CD4-positive, alpha-beta T cell treated with Interleukin-17A for 4 hours (primary cell): Measurements from ENCODE around the gene OSBPL9.

Experiments
- DNase-seq: peaks from one replicate; pipeline ENCODE4 v3.0.0-alpha.2; 2020; ENCODE audit warnings: mixed read lengths

OSBPL9 gene, protein sequence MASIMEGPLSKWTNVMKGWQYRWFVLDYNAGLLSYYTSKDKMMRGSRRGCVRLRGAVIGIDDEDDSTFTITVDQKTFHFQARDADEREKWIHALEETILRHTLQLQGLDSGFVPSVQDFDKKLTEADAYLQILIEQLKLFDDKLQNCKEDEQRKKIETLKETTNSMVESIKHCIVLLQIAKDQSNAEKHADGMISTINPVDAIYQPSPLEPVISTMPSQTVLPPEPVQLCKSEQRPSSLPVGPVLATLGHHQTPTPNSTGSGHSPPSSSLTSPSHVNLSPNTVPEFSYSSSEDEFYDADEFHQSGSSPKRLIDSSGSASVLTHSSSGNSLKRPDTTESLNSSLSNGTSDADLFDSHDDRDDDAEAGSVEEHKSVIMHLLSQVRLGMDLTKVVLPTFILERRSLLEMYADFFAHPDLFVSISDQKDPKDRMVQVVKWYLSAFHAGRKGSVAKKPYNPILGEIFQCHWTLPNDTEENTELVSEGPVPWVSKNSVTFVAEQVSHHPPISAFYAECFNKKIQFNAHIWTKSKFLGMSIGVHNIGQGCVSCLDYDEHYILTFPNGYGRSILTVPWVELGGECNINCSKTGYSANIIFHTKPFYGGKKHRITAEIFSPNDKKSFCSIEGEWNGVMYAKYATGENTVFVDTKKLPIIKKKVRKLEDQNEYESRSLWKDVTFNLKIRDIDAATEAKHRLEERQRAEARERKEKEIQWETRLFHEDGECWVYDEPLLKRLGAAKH

DNA sequence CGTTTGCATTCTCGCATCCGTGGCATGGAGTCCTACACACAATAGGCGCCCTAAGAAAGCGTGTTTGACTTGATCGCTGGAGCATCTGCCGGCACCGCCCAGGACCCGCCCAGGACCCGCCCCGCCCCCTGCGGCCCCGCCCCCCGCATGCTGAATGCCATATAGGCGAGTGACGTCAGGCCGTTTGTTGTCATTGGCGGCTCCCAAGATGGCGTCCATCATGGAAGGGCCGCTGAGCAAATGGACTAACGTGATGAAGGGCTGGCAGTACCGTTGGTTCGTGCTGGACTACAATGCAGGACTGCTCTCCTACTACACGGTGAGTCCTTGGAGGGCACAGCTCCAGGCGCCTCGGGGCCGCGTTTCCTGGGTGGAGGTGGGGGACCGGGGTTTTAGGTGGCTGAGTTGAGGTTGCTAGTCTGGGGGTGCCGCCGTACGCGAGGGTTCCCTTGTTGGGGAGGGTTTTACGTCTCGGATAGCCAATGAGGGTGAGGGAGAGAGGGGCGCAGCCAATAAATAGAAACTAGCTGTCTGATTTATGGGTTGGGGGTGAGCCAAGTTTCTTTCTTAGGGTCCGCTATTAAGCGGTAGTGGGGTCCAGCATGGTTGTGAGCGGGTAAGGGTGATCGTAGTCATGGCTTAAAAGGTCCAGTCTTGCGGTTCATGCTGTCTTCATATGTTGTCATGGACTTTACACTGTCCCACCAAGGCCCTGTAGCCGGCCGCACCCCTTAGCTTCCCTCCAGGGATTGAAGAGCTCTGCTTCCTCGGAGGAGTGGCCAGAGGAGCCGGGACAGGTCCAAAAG lies at the start of gene OSBPL9:
Gene OSBPL9, plus strand, starts transcription at position 190 of the 806 bp plus-strand sequence. Its CDS starts 19 bp downstream, at position 209.
- peak; percentile 97 for DNase-seq

DNA sequence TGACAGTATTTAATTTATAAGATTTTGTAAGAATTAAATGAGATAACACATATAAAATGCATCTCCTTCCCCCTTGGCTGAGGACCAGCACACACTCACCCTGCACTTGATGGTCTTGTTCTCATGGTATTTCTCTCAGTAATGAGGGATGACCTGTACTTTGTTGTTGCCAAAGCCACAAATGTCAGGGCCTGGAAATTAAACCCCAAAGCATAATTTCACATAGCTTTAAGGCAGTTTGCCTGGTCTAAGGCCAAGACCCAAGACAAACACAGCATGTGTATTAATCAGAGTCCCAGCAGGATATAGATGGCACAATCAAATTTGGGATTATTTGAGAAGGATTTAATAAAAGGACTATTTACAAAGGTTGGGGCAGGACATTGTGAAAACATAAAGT lies 49.2 kb upstream of the OSBPL9 start:
- DNase-seq = no peak

DNA sequence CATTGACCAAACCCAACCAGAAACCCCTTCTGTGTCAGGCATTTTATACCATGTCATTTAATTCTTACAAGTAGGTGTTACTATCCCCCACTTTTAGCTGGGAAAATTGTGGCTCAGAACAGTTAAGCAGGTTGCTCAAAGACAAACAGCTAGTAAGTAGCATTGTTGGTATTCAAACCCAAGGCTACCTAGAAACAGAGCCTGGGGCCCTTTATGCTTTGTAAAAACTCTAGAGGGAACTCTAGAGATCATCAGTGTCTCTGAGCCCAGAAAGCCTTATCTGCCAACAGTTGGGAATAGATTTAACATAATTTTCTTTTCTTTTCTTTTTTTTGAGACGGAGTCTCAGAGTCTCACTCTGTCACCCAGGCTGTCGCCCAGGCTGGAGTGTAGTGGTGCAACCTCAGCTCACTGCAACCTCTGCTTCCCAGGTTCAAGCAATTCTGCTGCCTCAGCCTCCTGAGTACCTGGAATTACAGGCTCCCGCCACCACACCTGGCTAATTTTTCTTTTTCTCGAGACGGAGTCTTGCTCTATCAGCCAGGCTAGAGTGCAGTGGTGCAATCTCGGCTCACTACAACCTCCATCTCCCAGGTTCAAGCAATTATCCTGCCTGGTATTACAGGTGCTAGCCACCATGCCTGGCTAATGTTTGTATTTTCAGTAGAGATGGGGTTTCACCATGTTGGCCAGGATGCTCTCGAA lies 48.5 kb upstream of the OSBPL9 start:
- no peak for DNase-seq

DNA sequence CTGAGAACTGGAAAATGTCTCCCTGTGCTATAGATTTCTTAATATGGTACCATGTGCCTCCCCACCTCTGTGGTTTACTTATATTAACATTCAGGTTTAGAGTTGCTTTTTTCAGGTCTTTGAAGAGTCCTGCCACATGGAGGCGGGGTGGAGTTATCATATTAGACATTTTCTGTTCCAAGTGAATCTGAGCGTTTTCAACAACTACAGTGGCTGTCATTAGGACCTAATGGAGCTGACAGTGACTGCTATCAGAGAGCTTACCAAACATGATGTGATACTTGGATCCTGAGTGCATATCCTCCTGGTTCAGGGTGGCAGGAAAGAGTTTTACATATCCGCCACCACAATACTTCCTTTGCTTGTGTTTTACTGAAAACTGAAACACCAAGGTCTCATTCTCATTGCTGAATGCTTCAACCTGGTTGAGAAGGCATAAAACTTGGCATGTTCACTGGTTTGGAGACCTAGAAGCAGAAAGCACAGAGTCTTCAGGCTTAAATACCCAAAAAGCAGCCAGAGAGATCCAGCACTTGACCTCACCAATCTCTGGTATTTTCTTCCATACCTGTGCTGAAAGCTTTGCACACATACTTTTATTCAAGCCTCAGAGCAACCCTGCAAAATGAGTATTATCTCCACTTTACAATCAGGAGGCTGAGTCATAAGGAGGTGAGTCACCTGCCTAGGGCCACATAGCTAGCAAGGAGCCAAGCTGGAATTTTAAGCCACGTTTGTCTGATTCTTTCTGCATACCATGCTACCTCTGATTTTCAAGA lies 47.4 kb upstream of the OSBPL9 start:
- peak; percentile 66 for DNase-seq

DNA sequence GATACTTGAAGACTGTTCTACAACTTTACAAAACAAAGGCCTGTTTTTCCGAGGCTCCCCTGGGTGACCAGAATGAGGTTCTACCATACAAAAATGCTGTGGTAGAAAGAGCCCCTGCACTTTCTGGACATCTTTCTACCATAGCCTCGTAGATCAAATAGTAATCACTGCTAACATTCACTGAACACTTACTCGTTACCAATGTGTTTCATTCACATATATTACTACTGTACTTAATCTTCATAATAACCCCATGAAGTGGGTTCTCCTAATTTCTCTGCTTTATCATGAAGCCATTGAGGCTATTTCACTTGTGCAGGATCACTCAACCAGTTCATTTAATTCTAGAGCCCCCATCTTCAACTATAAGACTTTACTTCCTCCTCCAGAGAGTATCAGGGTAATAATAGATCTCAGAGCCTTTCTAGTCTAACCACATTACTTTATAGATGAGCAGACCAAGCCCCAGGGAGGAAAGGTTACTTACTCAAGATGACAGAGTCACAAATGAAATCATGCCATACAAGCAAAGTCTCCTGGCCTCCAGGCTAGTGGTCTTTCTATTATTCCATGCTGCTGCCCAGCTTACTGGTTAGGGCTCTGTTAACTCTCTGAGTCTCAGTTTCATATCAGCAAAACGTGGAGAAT lies 46.7 kb upstream of the OSBPL9 start:
- DNase-seq = no peak

DNA sequence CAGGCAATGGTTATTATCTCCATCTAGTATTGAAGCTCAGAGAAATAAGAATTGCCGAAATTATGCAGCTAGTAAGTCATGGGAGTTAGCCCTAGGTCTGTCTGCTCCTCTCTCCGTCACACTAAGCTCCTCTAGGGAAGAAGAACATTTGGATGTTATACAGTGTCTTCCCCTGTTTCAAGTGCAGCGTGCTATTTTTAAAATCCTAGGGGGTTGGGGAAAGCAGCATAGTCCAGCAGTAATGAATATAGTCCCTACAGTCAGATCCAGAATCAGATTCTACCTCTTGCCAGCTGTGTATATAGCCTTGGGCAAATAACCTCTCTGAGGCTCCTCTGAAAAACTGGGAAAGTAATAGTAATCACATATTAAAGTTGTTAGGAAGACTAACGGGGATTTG lies 44.5 kb upstream of the OSBPL9 start:
- no peak for DNase-seq

DNA sequence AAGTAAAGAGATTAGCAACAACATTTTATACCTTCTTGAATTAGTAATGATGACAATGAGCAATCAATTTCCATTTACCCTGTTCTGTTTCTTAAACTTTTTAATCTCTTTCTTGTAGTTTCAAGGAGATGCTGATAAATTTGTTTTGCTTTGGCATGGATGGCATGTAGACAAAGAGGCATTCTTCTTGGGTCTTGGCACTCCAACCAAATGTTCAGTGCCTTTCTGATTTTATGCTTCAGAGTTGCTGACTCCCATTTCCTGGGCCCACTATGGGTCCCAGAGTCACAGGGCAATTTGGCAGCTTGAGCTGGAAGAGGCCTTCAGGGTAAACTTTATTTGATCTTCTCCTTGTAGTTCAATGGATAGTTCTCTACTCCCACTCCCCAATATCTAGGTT lies 42.1 kb upstream of the OSBPL9 start:
- no peak for DNase-seq

DNA sequence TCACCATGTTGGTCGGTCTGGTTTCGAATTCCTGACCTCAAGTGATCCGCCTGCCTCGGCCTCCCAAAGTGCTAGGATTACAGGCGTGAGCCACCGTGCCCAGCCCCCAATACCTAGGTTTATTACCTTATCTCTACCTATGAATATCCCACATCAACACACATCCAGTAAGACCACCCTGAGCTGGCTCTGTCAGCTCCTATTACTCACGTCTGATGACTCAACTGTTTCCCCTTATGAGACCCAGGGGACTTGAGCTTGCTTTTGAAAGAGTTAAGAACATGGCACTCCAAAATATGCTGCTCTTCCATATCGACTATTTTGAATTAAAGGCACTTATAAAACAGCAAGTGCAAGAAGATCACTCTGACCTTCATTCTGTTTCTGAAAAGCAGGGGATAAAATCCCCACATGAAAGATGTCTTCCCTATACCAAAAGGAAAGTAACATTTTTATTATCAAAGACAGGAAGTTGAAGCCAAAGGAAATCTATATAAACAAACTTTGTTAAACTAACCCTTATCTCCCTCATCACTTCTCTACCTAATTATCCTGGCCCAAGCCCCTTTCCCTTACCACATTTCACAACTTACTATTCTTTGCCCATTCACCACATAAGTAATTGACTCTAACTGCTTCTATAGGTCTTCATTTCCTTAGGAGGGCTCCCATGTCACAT lies 41.3 kb upstream of the OSBPL9 start:
- DNase-seq = no peak

DNA sequence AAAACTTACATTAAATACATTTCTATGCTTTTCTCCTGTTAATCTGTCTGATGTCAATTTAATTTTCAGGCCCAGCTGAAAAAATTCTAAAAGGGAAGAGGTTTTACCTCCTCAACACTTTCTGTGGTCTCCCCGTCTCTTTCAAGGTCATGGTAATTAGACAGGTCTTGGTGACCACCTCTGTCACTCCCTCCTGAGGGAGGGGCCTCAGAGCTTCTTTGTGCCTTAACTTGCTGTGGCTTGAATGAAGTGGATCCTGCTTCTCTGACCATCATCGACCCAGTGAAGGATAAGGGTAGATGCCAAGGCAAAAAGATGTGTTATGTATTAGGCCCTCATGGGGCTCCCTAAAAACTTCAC lies 40.8 kb upstream of the OSBPL9 start:
- no peak for DNase-seq

DNA sequence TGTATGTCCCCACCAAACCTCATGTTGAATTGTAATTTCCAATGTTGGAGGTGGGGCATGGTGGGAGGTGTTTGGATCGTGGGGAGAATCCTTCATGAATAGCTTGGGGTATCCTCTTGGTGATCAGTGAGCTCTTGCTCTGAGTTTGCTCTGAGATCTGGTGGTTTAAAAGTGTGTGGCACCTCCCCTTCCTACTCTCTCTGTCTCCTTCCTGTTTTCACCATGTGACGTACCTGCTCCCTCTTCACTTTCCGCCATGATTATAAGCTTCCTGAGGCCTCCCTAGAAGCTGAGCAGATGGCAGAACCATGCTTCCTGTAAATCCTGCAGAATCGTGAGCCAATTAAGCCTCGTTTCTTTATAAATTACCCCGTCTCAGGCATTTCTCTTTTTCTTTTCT lies 40.0 kb upstream of the OSBPL9 start:
- DNase-seq = no peak

DNA sequence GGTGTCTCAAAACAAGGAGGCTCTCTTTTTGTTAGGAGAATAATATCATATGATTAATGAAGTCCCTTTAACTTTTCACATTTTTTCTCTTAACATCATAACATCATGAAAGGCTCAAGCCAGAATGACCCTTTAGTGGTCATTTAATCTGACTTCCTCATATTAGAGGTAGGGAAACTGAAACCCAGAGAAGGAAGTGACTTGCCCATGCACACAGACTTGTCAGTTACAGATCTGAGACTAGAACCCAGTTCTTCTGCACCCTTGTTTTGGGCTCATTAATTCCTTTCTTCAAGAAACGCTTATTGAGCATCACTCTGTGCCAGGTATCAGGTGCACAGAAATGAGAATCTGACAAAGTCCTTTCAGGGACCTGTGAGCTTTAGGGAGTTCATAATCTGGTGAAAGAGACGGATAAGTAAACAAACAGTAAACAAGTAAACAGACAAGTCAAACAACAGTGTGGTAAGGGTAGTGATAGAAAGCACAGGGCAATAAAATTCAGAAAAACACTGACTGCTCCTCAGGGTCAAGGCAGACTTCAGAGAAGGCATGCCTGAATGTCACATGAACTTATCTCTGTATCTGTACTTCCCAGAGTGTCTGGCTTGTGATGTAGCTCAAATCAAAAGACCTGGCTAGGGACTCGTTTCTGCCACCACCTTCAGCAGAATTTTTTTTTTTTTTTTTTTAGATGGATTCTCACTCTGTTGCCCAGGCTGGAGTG lies 38.3 kb upstream of the OSBPL9 start:
- no peak for DNase-seq

DNA sequence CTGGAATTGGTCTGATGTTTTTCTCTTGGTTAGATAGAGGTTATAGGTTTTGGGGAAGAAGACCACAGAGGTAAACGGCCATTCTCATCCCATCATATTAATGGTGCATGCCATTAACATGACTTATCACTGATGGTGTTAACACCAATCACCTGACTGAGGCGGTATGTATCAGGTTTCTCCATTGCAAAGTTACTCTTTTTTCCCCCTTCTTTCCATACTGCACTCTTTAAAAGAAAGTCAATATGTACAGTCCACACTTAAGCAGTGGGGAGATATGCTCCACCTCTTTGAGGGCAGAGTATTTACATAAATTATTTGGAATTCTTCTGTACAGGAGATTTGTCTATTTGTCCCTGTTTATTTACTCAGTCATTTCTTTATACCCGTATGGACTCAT lies 35.7 kb upstream of the OSBPL9 start:
- DNase-seq = no peak

DNA sequence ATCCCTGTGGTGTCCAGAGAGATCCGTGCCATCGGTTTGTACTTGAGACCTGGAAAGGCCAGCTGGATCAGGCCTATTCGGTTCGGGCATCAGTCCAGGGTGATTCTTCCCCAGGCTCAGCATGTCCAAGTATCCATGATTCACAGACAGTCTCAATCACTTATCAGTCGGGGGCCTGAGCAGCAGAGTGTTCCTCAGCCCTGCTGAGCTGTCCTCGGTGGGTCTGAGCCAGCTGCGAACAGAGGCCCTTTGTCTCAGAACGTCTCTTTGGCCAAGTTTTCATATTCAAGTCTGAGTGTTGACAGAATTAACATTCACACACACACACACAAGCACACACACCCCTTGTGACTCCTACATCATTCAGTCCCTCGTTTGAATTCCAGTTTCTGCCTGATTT lies 33.4 kb upstream of the OSBPL9 start:
- no peak for DNase-seq

DNA sequence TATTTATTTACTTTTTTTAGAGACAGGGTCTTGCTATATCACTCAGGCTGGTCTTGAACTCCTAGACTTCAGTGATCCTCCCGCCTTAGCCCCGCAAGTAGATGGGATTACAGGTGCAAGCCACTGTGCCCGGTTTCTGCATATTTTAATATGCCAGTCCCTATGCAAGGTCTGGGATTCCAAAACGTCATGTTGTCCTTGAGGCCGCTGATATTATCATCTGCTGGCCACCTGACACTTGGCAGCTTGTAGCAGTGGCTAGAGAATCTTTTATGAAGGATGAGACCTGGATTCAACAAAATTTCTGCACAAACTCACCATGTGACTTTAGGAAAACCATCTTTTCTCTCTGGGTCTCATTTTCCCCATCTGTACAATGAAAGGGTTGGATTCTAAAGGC lies 32.9 kb upstream of the OSBPL9 start:
- no peak for DNase-seq

DNA sequence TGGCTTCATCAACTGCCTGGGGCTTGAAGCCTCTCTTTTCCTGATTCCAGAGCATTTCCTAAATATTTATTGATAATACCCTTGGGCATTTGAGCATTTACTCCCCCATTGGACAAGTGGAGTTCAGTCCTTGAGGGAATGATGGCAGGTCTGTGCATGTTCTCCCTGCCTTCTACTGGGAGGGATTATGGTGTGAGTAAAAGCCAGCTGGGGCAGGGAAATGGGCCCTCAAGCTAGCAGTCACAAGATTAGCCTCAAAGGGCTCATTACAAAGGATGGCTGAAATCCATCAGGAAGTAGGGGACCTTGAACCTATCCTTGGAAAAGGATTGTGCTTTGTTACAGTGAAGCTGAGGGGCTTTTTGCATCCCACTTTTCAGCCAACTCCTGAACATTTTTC lies 24.2 kb upstream of the OSBPL9 start:
- DNase-seq = no peak

DNA sequence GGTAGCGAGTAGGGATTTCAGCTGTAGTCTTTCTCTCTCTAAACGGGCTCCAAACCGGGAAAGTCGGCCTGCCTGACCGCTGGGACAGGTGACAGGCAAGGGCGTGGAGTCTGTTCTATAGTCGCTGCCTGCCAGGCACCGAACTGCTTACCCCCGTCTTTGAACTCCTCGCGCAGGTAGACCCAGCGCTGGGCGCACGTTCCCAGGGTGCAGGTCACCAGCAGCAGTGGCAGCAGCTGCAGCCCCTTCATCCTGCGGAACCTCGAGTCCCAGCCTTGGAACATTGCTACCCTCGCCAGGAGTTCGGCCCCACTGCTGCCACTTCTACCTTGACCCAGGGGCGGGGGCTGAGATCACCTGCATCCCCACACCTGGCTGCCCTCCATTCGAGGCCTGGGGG lies 22.2 kb upstream of the OSBPL9 start:
- no peak for DNase-seq

DNA sequence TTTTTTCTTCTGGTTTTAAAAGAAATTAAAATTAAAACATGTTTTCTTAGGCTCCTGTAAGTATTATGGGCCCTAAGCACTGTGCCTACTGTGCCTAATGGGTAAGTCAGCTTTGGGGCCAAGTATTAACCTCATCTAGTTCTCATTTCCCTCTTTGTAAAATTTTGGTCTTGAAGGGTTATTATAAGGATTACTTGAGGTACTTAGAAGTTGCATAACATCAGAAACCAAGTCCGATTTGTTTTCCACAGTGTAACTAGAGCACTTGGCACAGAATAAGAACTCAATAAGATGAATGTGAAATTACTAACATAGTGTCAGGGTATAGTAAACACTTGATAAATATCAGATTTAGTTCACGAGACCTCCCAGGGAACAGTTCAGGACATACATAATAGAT lies 16.4 kb upstream of the OSBPL9 start:
- no peak for DNase-seq

DNA sequence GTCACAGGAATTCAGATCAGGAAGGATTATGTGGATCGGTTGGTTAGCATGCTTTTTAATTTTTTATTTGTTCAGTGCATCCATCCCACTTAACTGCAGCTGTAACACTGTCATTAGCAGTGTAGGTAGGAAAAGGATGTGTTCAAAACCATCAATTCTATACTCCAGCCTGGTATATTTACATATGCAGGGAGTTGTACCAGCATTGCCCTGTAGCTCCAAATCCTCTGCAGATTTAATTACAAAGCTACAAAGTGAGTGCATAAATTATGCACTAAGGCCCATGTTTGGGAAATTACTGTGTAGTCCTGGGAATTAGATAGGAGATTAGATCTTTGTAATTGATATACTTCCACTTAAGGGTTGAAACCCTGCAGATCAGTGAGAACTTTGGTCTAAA lies 15.9 kb upstream of the OSBPL9 start:
- no peak for DNase-seq

DNA sequence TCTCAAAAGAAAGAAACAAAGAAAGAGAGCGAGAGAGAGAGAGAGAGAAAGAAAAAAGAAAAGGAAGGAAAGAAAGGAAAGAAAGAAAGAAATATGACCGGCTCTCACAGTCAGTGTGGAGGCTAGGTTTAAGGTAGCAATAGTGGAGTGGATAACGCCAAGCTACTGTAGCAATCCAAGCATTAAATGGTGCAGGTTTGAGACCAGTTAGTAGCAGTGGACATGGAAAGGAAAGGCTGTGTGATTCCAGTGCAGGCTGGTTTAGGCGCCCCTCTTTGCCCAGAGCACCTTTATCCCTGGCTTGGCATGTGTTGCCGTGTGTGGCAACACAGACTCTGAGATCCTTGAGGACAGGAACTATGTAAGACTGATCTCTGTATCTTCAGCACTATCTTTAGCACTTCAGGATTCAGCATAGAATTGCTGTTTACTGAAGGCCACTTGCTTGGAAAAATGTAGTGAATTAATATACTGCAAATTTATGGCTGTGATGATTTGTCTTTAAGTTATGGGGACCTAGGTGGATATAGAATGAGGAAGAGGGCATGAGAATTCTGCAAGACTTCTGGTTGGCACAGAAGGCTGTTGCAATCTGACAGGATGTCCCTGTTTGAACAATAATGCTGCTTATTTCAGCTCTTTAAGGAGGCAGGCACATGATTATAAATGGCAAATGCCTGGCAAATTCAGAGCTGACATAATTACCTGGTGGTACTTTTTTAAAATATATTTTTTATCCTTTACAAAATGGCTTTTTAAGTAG lies 10.8 kb upstream of the OSBPL9 start:
- no peak for DNase-seq

DNA sequence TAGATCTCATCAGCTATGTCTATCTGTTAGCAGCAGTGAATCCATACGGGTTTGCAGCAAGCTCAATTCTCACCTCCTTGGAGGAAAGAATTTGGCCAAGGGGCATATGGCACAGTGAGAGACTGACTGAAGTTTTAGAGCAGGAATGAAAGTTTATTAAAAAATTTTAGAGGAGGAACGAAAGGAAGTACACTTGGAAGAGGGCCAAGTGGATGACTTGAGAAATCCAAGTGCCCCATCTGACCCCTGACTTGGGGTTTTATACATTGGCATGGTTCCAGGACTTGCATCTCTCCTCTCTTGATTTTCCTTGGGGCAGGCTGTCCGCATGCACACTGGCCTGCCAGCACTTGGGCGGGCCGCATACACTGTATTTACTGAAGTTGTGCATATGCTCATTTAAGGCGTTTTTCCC lies 9.2 kb upstream of the OSBPL9 start:
- no peak for DNase-seq
